IMR-90 (cell line): ENCODE measurements around the gene NPPB. TPM values are rescaled to one million over a fixed set of nuclear protein-coding genes. Genes with fewer than 3 reads are reported as not detected.
A peak's percentile ranks its signal among the peaks of the same experiment; 100 is the strongest.

Source experiments
- ATAC-seq: fragments of 200-7000 bp; cut with Tn5 transposase; 2 replicates; pipeline ENCODE4 v1.9.1; 2020; ENCODE audit warnings: low read depth, mild to moderate bottlenecking, moderate library complexity
- BruUV-seq: library from RNA; stranded (reverse); fragments of 400-500 nt; replicated peaks from 2 replicates; lab custom pipeline; 2021; lab: Mats Ljungman, UMichigan
- CTCF ChIA-PET: fragments of 300-600 bp; formaldehyde crosslinking; extraction: SDS; loops from one replicate; lab custom pipeline; 2021; ENCODE audit warnings: antibody characterized with exemption; lab: Yijun Ruan, JAX
- POLR2A ChIA-PET: fragments of 300-600 bp; sonication (Branson Sonifier 250); formaldehyde crosslinking; loops from one replicate; lab custom pipeline; 2022; ENCODE audit warnings: antibody characterized with exemption; ENCODE audit not compliant: unreplicated experiment; lab: Charles Lee
- DNase-seq: peaks from one replicate; pipeline ENCODE4 v3.0.0; 2013
- H2AFZ ChIP-seq: replicated peaks from 2 replicates; pipeline ENCODE3; 2013; ENCODE audit warnings: low read length, mild to moderate bottlenecking; ENCODE audit not compliant: poor library complexity
- H2AK5ac ChIP-seq: 2 replicates; pipeline ENCODE4 v1.6.1; 2013; ENCODE audit warnings: low read depth, low read length, inconsistent platforms
- H2AK9ac ChIP-seq: replicated peaks from 2 replicates; pipeline ENCODE3; 2013; ENCODE audit warnings: mild to moderate bottlenecking, low read depth, low read length, moderate library complexity; ENCODE audit not compliant: poor library complexity
- H2BK120ac ChIP-seq: 2 replicates; pipeline ENCODE4 v1.6.1; 2013; ENCODE audit warnings: low read depth, low read length, inconsistent platforms
- H2BK15ac ChIP-seq: 3 replicates; pipeline ENCODE4 v1.6.1; 2013; ENCODE audit warnings: low read depth, low read length, inconsistent platforms
- H2BK20ac ChIP-seq: 2 replicates; pipeline ENCODE4 v1.6.1; 2013; ENCODE audit warnings: low read depth, mild to moderate bottlenecking, inconsistent platforms, low read length, moderate library complexity
- H2BK5ac ChIP-seq: 2 replicates; pipeline ENCODE4 v1.6.1; 2013; ENCODE audit warnings: mild to moderate bottlenecking, low read depth, low read length, inconsistent platforms; ENCODE audit not compliant: poor library complexity, severe bottlenecking
- H3K14ac ChIP-seq: replicated peaks from 2 replicates; pipeline ENCODE4 v1.6.1; 2013; ENCODE audit warnings: low read depth, low read length, inconsistent platforms
- H3K18ac ChIP-seq: 2 replicates; pipeline ENCODE4 v1.6.1; 2013; ENCODE audit warnings: low read depth, low read length, control low read depth
- H3K23ac ChIP-seq: 2 replicates; pipeline ENCODE4 v1.6.1; 2013; ENCODE audit warnings: low read depth, low read length, inconsistent platforms
- H3K27ac ChIP-seq: 2 replicates; pipeline ENCODE4 v1.5.1; 2013; ENCODE audit warnings: mild to moderate bottlenecking, control low read depth, low read length; ENCODE audit not compliant: insufficient read depth
- H3K27me3 ChIP-seq: 2 replicates; pipeline ENCODE4 v1.6.1; 2013; ENCODE audit warnings: low read length; ENCODE audit not compliant: control insufficient read depth, insufficient read depth
- H3K36me3 ChIP-seq: 2 replicates; pipeline ENCODE4 v1.6.1; 2013; ENCODE audit warnings: low read length, mixed read lengths; ENCODE audit not compliant: control insufficient read depth, insufficient read depth
- H3K4ac ChIP-seq: 2 replicates; pipeline ENCODE4 v1.6.1; 2013; ENCODE audit warnings: low read depth, low read length, inconsistent platforms
- H3K4me1 ChIP-seq: 2 replicates; pipeline ENCODE4 v1.6.1; 2013; ENCODE audit warnings: low read length, mixed read lengths; ENCODE audit not compliant: control insufficient read depth, insufficient read depth
- H3K4me2 ChIP-seq: 2 replicates; pipeline ENCODE4 v1.6.1; 2013; ENCODE audit warnings: low read depth, mild to moderate bottlenecking, control low read depth, low read length, moderate library complexity
- H3K4me3 ChIP-seq: 2 replicates; pipeline ENCODE4 v1.5.1; 2013; ENCODE audit warnings: low read depth, mild to moderate bottlenecking, control low read depth, low read length, moderate library complexity; ENCODE audit not compliant: insufficient read depth
- H3K56ac ChIP-seq: 2 replicates; pipeline ENCODE4 v1.6.1; 2013; ENCODE audit warnings: low read length, inconsistent platforms; ENCODE audit not compliant: insufficient read depth; ENCODE audit errors: extremely low read depth
- H3K79me1 ChIP-seq, 2 experiments: 2 replicates each; pipeline ENCODE4 v1.6.1; 2013; ENCODE audit warnings: low read length in 2 of 2, inconsistent platforms in 1 of 2, low read depth in 1 of 2
- H3K9ac ChIP-seq: 2 replicates; pipeline ENCODE4 v1.6.1; 2013; ENCODE audit warnings: low read depth, low read length, control low read depth
- H3K9me1 ChIP-seq: 2 replicates; pipeline ENCODE4 v1.6.1; 2013; ENCODE audit warnings: low read length, inconsistent platforms; ENCODE audit not compliant: insufficient read depth
- H3K9me3 ChIP-seq: 2 replicates; pipeline ENCODE4 v1.6.1; 2013; ENCODE audit warnings: low read length; ENCODE audit not compliant: control insufficient read depth, insufficient read depth
- H4K20me1 ChIP-seq: 2 replicates; pipeline ENCODE4 v1.6.1; 2013; ENCODE audit warnings: low read length, inconsistent platforms; ENCODE audit not compliant: insufficient read depth
- H4K5ac ChIP-seq: 2 replicates; pipeline ENCODE4 v1.6.1; 2013; ENCODE audit warnings: mild to moderate bottlenecking, low read depth, low read length, control low read depth
- H4K8ac ChIP-seq, 2 experiments: 2 replicates each; pipeline ENCODE4 v1.6.1; 2013; ENCODE audit warnings: low read depth in 2 of 2, low read length in 2 of 2, control low read depth in 1 of 2, inconsistent platforms in 1 of 2
- H4K91ac ChIP-seq: 2 replicates; pipeline ENCODE4 v1.6.1; 2013; ENCODE audit warnings: low read depth, low read length, inconsistent platforms; ENCODE audit not compliant: insufficient read depth
- MXI1 ChIP-seq: IDR thresholded peaks from 2 replicates; pipeline ENCODE4 v1.6.1; 2012; ENCODE audit warnings: low read depth, mild to moderate bottlenecking, low read length, moderate library complexity, borderline replicate concordance
- WGBS, 2 experiments: methylation state at CpG; one replicate each; pipeline versions ENCODE4 v1.1.5 to v1.1.7; 2013; ENCODE audit warnings: missing lambda C conversion rate in 2 of 2; ENCODE audit not compliant: insufficient read length in 1 of 2; ENCODE audit errors: extremely low coverage in 2 of 2; 5-methylcytosine and 5-hydroxymethylcytosine counted together
- dilution Hi-C: fragments of 300-500 bp; cut with HindIII; formaldehyde crosslinking; loops from one replicate; pipeline ENCODE4 v1.14.3; 2018; ENCODE audit warnings: low sequenced_read_pairs; ENCODE audit not compliant: unreplicated experiment
- in situ Hi-C: fragments of 300-500 bp; cut with MboI; formaldehyde crosslinking; loops from 3 replicates; pipeline ENCODE4 v1.14.3; 2019; ENCODE audit warnings: low sequenced_read_pairs, inconsistent platforms, mixed read lengths
- intact Hi-C: fragments of 100-400 bp; cut with micrococcal nuclease; formaldehyde crosslinking; loops from 2 replicates; pipeline ENCODE4 v1.10.0; 2022
- polyA plus RNA-seq, 3 experiments: library from polyadenylated mRNA; depleted of rRNA; stranded (reverse); fragments of >200 nt; gene quantifications; 2 replicates each; pipeline ENCODE4 v1.2.3, GENCODE V29; 2012; ENCODE audit warnings: low replicate concordance in 1 of 3
- total RNA-seq: library from RNA; depleted of rRNA; stranded (reverse); fragments of >200 nt; gene quantifications from 2 replicates; pipeline ENCODE4 v1.2.3, GENCODE V29; 2012
- TF ChIP-seq, protein P1 (sequence below): fragments of 150-350 bp; IDR thresholded peaks from 2 replicates; pipeline ENCODE4 v1.6.1; 2017; ENCODE audit warnings: mild to moderate bottlenecking, antibody characterized with exemption, low read length, low read depth

NPPB gene
- total and polyA plus RNA-seq, 2 of the 4 experiments (the other 2 are of a cell fraction) = not detected

- no peak within 1 kb of the TSS for H2BK20ac ChIP-seq
- BruUV-seq = no TSS peak
- 0 out of 2 replicates have a peak, but pooled peaks cover 8% of the 10 kb centered on the region for H3K9me1 ChIP-seq
Measured at GRCh38 chr1:11847667-11848372, 10.9 kb downstream of the NPPB start, which contains the start of gene NPPA. Gene NPPA, minus strand, starts transcription at chr1:11847783. Its CDS starts 99 bp downstream, at chr1:11847684.

More at GRCh38 chr1:11847667-11848372, 10.9 kb downstream of the NPPB start, which contains the start of gene NPPA:
- no peak within 1 kb of the TSS for H4K8ac ChIP-seq
- peak; percentile 67 for ATAC-seq
- no peaks in the 10 kb centered on the region for H3K9me3 ChIP-seq
- ChIA-PET CTCF (interaction anchor here (1.5 kb wide), 1 partner anchor 10 kb away, joined by 11 read pairs; no protein-coding TSS in a partner anchor), POLR2A (no interaction called here)
- no peak within 1 kb of the TSS for H3K14ac ChIP-seq
- H3K4me1 ChIP-seq = peaks cover 2% of the 10 kb centered on the region; the same call in 1 of the 2 replicates
- no peak within 1 kb of the TSS for H3K23ac ChIP-seq
- H4K20me1 ChIP-seq = peaks cover 11% of the 10 kb centered on the region; the same call in 1 of the 2 replicates
- H3K4ac ChIP-seq = no peak within 1 kb of the TSS
- TF ChIP-seq, protein P1, sequence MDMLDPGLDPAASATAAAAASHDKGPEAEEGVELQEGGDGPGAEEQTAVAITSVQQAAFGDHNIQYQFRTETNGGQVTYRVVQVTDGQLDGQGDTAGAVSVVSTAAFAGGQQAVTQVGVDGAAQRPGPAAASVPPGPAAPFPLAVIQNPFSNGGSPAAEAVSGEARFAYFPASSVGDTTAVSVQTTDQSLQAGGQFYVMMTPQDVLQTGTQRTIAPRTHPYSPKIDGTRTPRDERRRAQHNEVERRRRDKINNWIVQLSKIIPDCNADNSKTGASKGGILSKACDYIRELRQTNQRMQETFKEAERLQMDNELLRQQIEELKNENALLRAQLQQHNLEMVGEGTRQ = 0 out of 2 replicates have a peak, but pooled peaks have one; percentile 17
- TF ChIP-seq MXI1 = no peak
- no peak within 1 kb of the TSS for H2AK5ac ChIP-seq
- no peak within 1 kb of the TSS for H4K5ac ChIP-seq
- no peak within 1 kb of the TSS for H3K4me3 ChIP-seq
- H2BK15ac ChIP-seq = no peak within 1 kb of the TSS
- in situ Hi-C loops (no loop called here), intact Hi-C loops (no loop called here), dilution Hi-C loops (no loop called here)
- H2BK120ac ChIP-seq = no peak within 1 kb of the TSS
- peak within 1 kb of the TSS; percentile 68 for H2AK9ac ChIP-seq
- no peaks in the 10 kb centered on the region for H3K79me1 ChIP-seq
- no peak within 1 kb of the TSS for H3K18ac ChIP-seq
- peak; percentile 19 for DNase-seq
- peaks cover 20% of the 10 kb centered on the region for H3K36me3 ChIP-seq
- no peak within 1 kb of the TSS for H3K9ac ChIP-seq
- no peak within 1 kb of the TSS for H2BK5ac ChIP-seq
- no peak within 1 kb of the TSS for H4K91ac ChIP-seq
- H3K27me3 ChIP-seq = peaks cover 5% of the 10 kb centered on the region
- 24% methylated on average over 4 of the region's 18 CpGs; no CpG with 5 or more reads in 1 of the 2 experiments for WGBS, 2 experiments
- peak within 1 kb of the TSS; percentile 14 for H2AFZ ChIP-seq
- no peak within 1 kb of the TSS for H3K27ac ChIP-seq
- H3K4me2 ChIP-seq = no peak within 1 kb of the TSS
- H3K56ac ChIP-seq = no peak within 1 kb of the TSS
